K562 (cell line): ENCODE data around the gene RAB3GAP1. TPM values are rescaled to one million over a fixed set of nuclear protein-coding genes. Genes with fewer than 3 reads are reported as not detected.
"Not testable (repeated sequence)": the region's sequence is repeated elsewhere in the genome, so short reads cannot be mapped to it uniquely, and the experiment has no call there.

ENCODE experiments used
- ATAC-seq: fragments of 200-7000 bp; cut with Tn5 transposase; 3 replicates; pipeline ENCODE4 v1.9.1; 2020; ENCODE audit warnings: moderate library complexity
- BruUV-seq: library from RNA; stranded (reverse); fragments of 400-500 nt; replicated peaks from 2 replicates; lab custom pipeline; 2021; lab: Mats Ljungman, UMichigan
- CTCF ChIA-PET: fragments of 300-600 bp; formaldehyde crosslinking; extraction: SDS; loops from one replicate; lab custom pipeline; 2021; ENCODE audit warnings: low intra/inter-chr PET ratio; lab: Yijun Ruan, JAX
- POLR2A ChIA-PET: fragments of 300-600, 350-650 bp; sonication (Branson Sonifier 250); formaldehyde crosslinking; extraction: SDS; loops from one replicate; lab custom pipeline; 2021; ENCODE audit warnings: antibody characterized with exemption, inconsistent platforms; lab: Yijun Ruan, JAX
- DNase-seq, 4 experiments: peaks; one replicate each; pipeline versions ENCODE4 v3.0.0 to v3.0.0-alpha.2; 2011 to 2018; ENCODE audit warnings: low spot score in 3 of 4, mixed read lengths in 3 of 4; ENCODE audit errors: extremely low read depth in 1 of 4
- FAIRE-seq: peaks from 2 replicates; lab custom pipeline; 2011; peaks lifted over from hg19 to GRCh38; lab: Jason Lieb, UNC
- H2AFZ ChIP-seq: 2 replicates; pipeline ENCODE4 v1.6.0; 2011; ENCODE audit warnings: low read depth, low read length, control low read depth, inconsistent platforms
- H3K27ac ChIP-seq: fragments of 200-600 bp; 3 replicates; pipeline ENCODE4 v1.8.0; 2011; ENCODE audit warnings: low read depth, mild to moderate bottlenecking, control low read depth, inconsistent platforms, low read length, moderate library complexity, mixed read lengths; ENCODE audit errors: extremely low read depth
- H3K27me3 ChIP-seq, 2 experiments: fragments of 300-600 bp in 1 of 2; 2 replicates in 1 of 2; 3 replicates in 1 of 2; pipeline versions ENCODE4 v1.6.0 to v1.8.0; 2011; ENCODE audit warnings: inconsistent platforms in 2 of 2, low read length in 2 of 2, mild to moderate bottlenecking in 1 of 2, mixed read lengths in 1 of 2, moderate library complexity in 1 of 2; ENCODE audit not compliant: control insufficient read depth in 2 of 2, insufficient read depth in 2 of 2
- H3K36me3 ChIP-seq: fragments of 300-600 bp; 3 replicates; pipeline ENCODE4 v1.8.0; 2011; ENCODE audit warnings: mild to moderate bottlenecking, low read length, inconsistent platforms; ENCODE audit not compliant: control insufficient read depth, insufficient read depth
- H3K4me1 ChIP-seq, 2 experiments: fragments of 200-600 bp in 1 of 2; replicated peaks in 1 of 2; 2 replicates in 1 of 2; 3 replicates in 1 of 2; pipeline versions ENCODE4 v1.5.1 to v1.8.0; 2011; ENCODE audit warnings: inconsistent platforms in 2 of 2, low read length in 2 of 2, mild to moderate bottlenecking in 1 of 2, mixed read lengths in 1 of 2, moderate library complexity in 1 of 2; ENCODE audit not compliant: control insufficient read depth in 2 of 2, insufficient read depth in 2 of 2
- H3K4me2 ChIP-seq: 2 replicates; pipeline ENCODE4 v1.6.1; 2011; ENCODE audit warnings: low read length, control low read depth, inconsistent platforms, mixed read lengths; ENCODE audit not compliant: insufficient read depth
- H3K4me3 ChIP-seq: fragments of 200-600 bp; sonication (generic), shearing (Covaris generic); 2 replicates; pipeline ENCODE4 v1.5.1; 2016; ENCODE audit warnings: control low read depth, inconsistent platforms
- H3K79me2 ChIP-seq: fragments of 200-600 bp; 3 replicates; pipeline ENCODE4 v1.8.0; 2011; ENCODE audit warnings: low read length, inconsistent platforms; ENCODE audit not compliant: control insufficient read depth, insufficient read depth
- H3K9ac ChIP-seq, 2 experiments: 2 replicates each; pipeline versions ENCODE4 v1.6.0 to v1.6.1; 2011; ENCODE audit warnings: low read depth in 2 of 2, low read length in 2 of 2, control low read depth in 1 of 2, inconsistent platforms in 1 of 2, mild to moderate bottlenecking in 1 of 2, mixed read lengths in 1 of 2; ENCODE audit not compliant: insufficient read depth in 1 of 2
- H3K9me1 ChIP-seq: one replicate; pipeline ENCODE4 v1.6.0; 2011; ENCODE audit warnings: inconsistent platforms, mild to moderate bottlenecking, low read length, moderate library complexity; ENCODE audit not compliant: control insufficient read depth, insufficient read depth
- H3K9me3 ChIP-seq: replicated peaks from 2 replicates; pipeline ENCODE4 v1.5.1; 2011; ENCODE audit warnings: low read depth, low read length, inconsistent platforms; ENCODE audit not compliant: control insufficient read depth, insufficient read depth
- H4K20me1 ChIP-seq: replicated peaks from 2 replicates; pipeline ENCODE4 v1.6.1; 2011; ENCODE audit warnings: low read length, inconsistent platforms, mixed read lengths; ENCODE audit not compliant: control insufficient read depth, insufficient read depth
- BCOR ChIP-seq: fragments of 450-650 bp; IDR thresholded peaks from 2 replicates; pipeline ENCODE4 v1.6.1; 2016
- BDP1 ChIP-seq: IDR thresholded peaks from 3 replicates; pipeline ENCODE4 v1.6.1; 2011; ENCODE audit not compliant: insufficient read length, insufficient read depth
- KDM1A ChIP-seq, 2 experiments: fragments of 450-650 bp; IDR thresholded peaks; 2 replicates each; pipeline ENCODE4 v1.6.1; 2016; ENCODE audit warnings: mild to moderate bottlenecking in 2 of 2
- PREB ChIP-seq: sonication (generic); formaldehyde crosslinking; IDR thresholded peaks from 2 replicates; pipeline ENCODE4 v1.8.1; 2023; ENCODE audit warnings: mild to moderate bottlenecking, missing genetic modification reagents
- PRMT5 ChIP-seq: sonication (generic); formaldehyde crosslinking; IDR thresholded peaks from 2 replicates; pipeline ENCODE4 v1.5.0; 2020; ENCODE audit warnings: missing genetic modification reagents
- SMAD3 ChIP-seq: fragments of 450-650 bp; formaldehyde crosslinking; conservative IDR thresholded peaks from 2 replicates; pipeline ENCODE4 v1.4.0; 2020; ENCODE audit warnings: mild to moderate bottlenecking
- TAF15 ChIP-seq: fragments of 200-400 bp; formaldehyde crosslinking; IDR thresholded peaks from 2 replicates; pipeline ENCODE4 v1.6.1; 2017; ENCODE audit warnings: mild to moderate bottlenecking, low read depth, low read length, moderate library complexity
- TCF3 ChIP-seq: sonication (generic); formaldehyde crosslinking; IDR thresholded peaks from 2 replicates; pipeline ENCODE4 v1.4.0; 2020; ENCODE audit warnings: mild to moderate bottlenecking, missing genetic modification reagents
- ZNF124 ChIP-seq: sonication (generic); formaldehyde crosslinking; IDR thresholded peaks from 2 replicates; pipeline ENCODE4 v1.8.1; 2022; ENCODE audit warnings: missing genetic modification reagents
- ZNF146 ChIP-seq: IDR thresholded peaks from one replicate; pipeline ENCODE4 v1.6.1; 2018; ENCODE audit warnings: missing compliant biosample characterization; ENCODE audit not compliant: unreplicated experiment
- WGBS: fragments of 100-300 bp; shearing (Covaris generic); methylation state at CpG from one replicate; pipeline ENCODE4 v1.1.6; 2016; ENCODE audit warnings: low coverage, mixed read lengths; ENCODE audit not compliant: insufficient coverage; ENCODE audit errors: missing lambda C conversion rate; 5-methylcytosine and 5-hydroxymethylcytosine counted together
- in situ Hi-C: fragments of 300-500 bp; cut with MboI; formaldehyde crosslinking; loops from 4 replicates; pipeline ENCODE4 v1.15.0; 2018; ENCODE audit warnings: inconsistent platforms, mixed read lengths
- intact Hi-C: fragments of 100-400 bp; cut with micrococcal nuclease; formaldehyde crosslinking; loops from 2 replicates; pipeline ENCODE4 v1.14.2; 2022
- polyA plus RNA-seq, 8 experiments: library from polyadenylated mRNA; depleted of rRNA in 4 of 8; stranded (reverse) in 5 of 8; unstranded in 3 of 8; fragments of >200 nt; fragmentation: Nextera tagmentation in 2 of 8; fragmentation: Illumina TruSeq in 1 of 8; extraction: Ambion mirVana in 2 of 8; extraction: Trizol in 1 of 8; gene quantifications; 2 replicates each; pipeline versions ENCODE4 v1.2.1 to v1.2.3, GENCODE V29; 2011 to 2014; ENCODE audit warnings: inconsistent platforms in 1 of 8, missing spikeins in 1 of 8
- total RNA-seq, 7 experiments: library from RNA; depleted of rRNA in 6 of 7; stranded (reverse); fragments of >200 nt in 6 of 7; fragmentation: Illumina TruSeq in 2 of 7; extraction: Trizol in 2 of 7; gene quantifications; 2 replicates each; pipeline versions ENCODE4 v1.2.1 to v1.2.3, GENCODE V29; 2011 to 2021; ENCODE audit warnings: low replicate concordance in 1 of 7

Gene RAB3GAP1
- total and polyA plus RNA-seq, 9 of the 15 experiments (the other 6 are each of a cell fraction or from before 2014, with no cell fraction given), result 15.5 to 48.6 (median 33.0) TPM

DNA sequence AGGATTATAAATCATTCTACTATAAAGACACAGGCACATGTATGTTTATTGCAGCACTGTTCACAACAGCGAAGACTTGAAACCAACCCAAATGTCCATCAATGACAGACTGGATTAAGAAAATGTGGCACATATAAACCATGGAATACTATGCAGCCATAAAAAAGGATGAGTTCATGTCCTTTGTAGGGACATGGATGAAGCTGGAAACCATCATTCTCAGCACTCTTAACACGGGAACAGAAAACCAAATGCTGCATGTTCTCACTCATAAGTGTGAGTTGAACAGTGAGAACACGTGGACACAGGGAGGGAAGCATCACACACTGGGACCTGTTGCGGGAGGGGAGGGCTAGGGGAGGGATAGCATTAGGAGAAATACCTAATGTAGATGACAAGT is 37.5 kb downstream of the RAB3GAP1 start:
- CTCF ChIA-PET, in situ Hi-C loops, H3K27me3 ChIP-seq, H3K4me3 ChIP-seq, H3K9ac ChIP-seq, H2AFZ ChIP-seq, H3K9me3 ChIP-seq, ATAC-seq, intact Hi-C loops, POLR2A ChIA-PET, H3K27ac ChIP-seq, H3K4me1 ChIP-seq, DNase-seq, H3K4me2 ChIP-seq, BruUV-seq, H4K20me1 ChIP-seq, FAIRE-seq, H3K9me1 ChIP-seq: not testable (repeated sequence)
- Histone ChIP-seq H3K79me2 (peaks cover 38% of the 10 kb centered on the region), H3K36me3 (peaks cover 23% of the 10 kb centered on the region)
- 96% methylated on average over 4 of the region's 4 CpGs for WGBS
- TF ChIP-seq ZNF146 (peak; percentile 89), KDM1A (IDR thresholded peaks at IDR 0.05) (0 out of 4 replicates have a peak, but pooled peaks of 1 of the 2 experiments have one; percentile 23), BCOR (peak; percentile 52; the same call in 1 of the 2 replicates)
- TF ChIP-seq, all 486 proteins: peak for 3; not testable (repeated sequence) for 483

GRCh38 chr2:135091681-135092080 is 39.6 kb downstream of the RAB3GAP1 start:
- Histone ChIP-seq H3K9me1 (no peaks in the 10 kb centered on the region), H3K36me3 (peaks cover 32% of the 10 kb centered on the region), H3K9me3 (no peaks in the 10 kb centered on the region), H3K9ac (no peak overlapping the region), H3K4me3 (no peak overlapping the region), H3K27ac (no peak overlapping the region), H3K27me3 (no peaks in the 10 kb centered on the region), H3K79me2 (peaks cover 24% of the 10 kb centered on the region), H3K4me1 (no peaks in the 10 kb centered on the region), H2AFZ (no peak overlapping the region), H4K20me1 (no peaks in the 10 kb centered on the region), H3K4me2 (no peak overlapping the region)
- in situ Hi-C loops, result no loop called here
- ChIA-PET POLR2A (no interaction called here), CTCF (no interaction called here)
- intact Hi-C loops, result no loop called here
- DNase-seq, result no peak
- WGBS, result 88% methylated on average over 1 of the region's 1 CpG
- no TSS peak for BruUV-seq
- no peak for FAIRE-seq
- TF ChIP-seq BDP1 (no peak), TCF3 (no peak), SMAD3 (CRISPR knock-in tag) (no peak), PREB (CRISPR knock-in tag) (no peak), ZNF124 (CRISPR knock-in tag) (no peak), PRMT5 (CRISPR knock-in tag) (no peak), TAF15 (no peak)
- no peak for ATAC-seq
